Endothelial cell of umbilical vein (primary cell): ENCODE results near the gene C11orf68. TPM values are rescaled to one million over a fixed set of nuclear protein-coding genes. Genes with fewer than 3 reads are reported as not detected.

Experiments
- BruUV-seq: library from RNA; stranded (reverse); fragments of 400-500 nt; replicated peaks from 2 replicates; lab custom pipeline; 2021; lab: Mats Ljungman, UMichigan
- CTCF ChIA-PET: fragments of 300-600, 350-600 bp; sonication (Branson Sonifier 250); formaldehyde crosslinking; loops from one replicate; lab custom pipeline; 2021; ENCODE audit warnings: antibody characterized with exemption, inconsistent platforms; lab: Charles Lee
- POLR2A ChIA-PET: fragments of 300-600, 350-600 bp; sonication (Branson Sonifier 250); formaldehyde crosslinking; loops from one replicate; lab custom pipeline; 2021; ENCODE audit warnings: antibody characterized with exemption, inconsistent platforms; lab: Charles Lee
- DNase-seq: peaks from one replicate; pipeline ENCODE4 v3.0.0-alpha.2; 2011; ENCODE audit warnings: low read depth, low spot score
- FAIRE-seq: peaks from 2 replicates; lab custom pipeline; 2011; peaks lifted over from hg19 to GRCh38; lab: Jason Lieb, UNC
- H2AFZ ChIP-seq: 2 replicates; pipeline ENCODE4 v1.6.0; 2012; ENCODE audit warnings: low read depth, low read length, control low read depth, inconsistent platforms
- H3K27ac ChIP-seq: 2 replicates; pipeline ENCODE4 v1.5.1; 2011; ENCODE audit warnings: low read depth, mild to moderate bottlenecking, control low read depth, low read length, moderate library complexity; ENCODE audit not compliant: insufficient read depth
- H3K27me3 ChIP-seq, 2 experiments: 2 replicates each; pipeline versions ENCODE4 v1.6.0 to v1.6.1; 2011; ENCODE audit warnings: low read length in 2 of 2, mixed read lengths in 1 of 2; ENCODE audit not compliant: control insufficient read depth in 2 of 2, insufficient read depth in 2 of 2
- H3K36me3 ChIP-seq, 2 experiments: 2 replicates in 1 of 2; 3 replicates in 1 of 2; pipeline ENCODE4 v1.5.1; 2011; ENCODE audit warnings: low read length in 2 of 2, mild to moderate bottlenecking in 1 of 2, moderate library complexity in 1 of 2; ENCODE audit not compliant: control insufficient read depth in 2 of 2, insufficient read depth in 2 of 2; ENCODE audit errors: extremely low read depth in 1 of 2
- H3K4me1 ChIP-seq: 3 replicates; pipeline ENCODE4 v1.5.1; 2011; ENCODE audit warnings: mild to moderate bottlenecking, low read length; ENCODE audit not compliant: control insufficient read depth, insufficient read depth; ENCODE audit errors: extremely low read depth
- H3K4me2 ChIP-seq: 2 replicates; pipeline ENCODE4 v1.6.1; 2011; ENCODE audit warnings: low read length, control low read depth, mixed read lengths; ENCODE audit not compliant: insufficient read depth
- H3K4me3 ChIP-seq, 3 experiments: fragments of 200-600 bp in 1 of 3; sonication (generic), shearing (Covaris generic) in 1 of 3; replicated peaks in 1 of 3; 2 replicates each; pipeline ENCODE4 v1.5.1; 2011 to 2016; ENCODE audit warnings: control low read depth in 3 of 3, low read length in 3 of 3, mild to moderate bottlenecking in 2 of 3, inconsistent platforms in 1 of 3, low read depth in 1 of 3, moderate library complexity in 1 of 3; ENCODE audit not compliant: insufficient read depth in 1 of 3
- H3K79me2 ChIP-seq: 2 replicates; pipeline ENCODE4 v1.6.0; 2012; ENCODE audit warnings: low read length, inconsistent platforms; ENCODE audit not compliant: control insufficient read depth, insufficient read depth
- H3K9ac ChIP-seq: replicated peaks from 2 replicates; pipeline ENCODE3; 2011; ENCODE audit warnings: low read length, control low read depth; ENCODE audit not compliant: insufficient read depth; ENCODE audit errors: extremely low read depth
- H3K9me1 ChIP-seq: replicated peaks from 3 replicates; pipeline ENCODE4 v1.6.0; 2011; ENCODE audit warnings: mild to moderate bottlenecking, low read length; ENCODE audit not compliant: control insufficient read depth, insufficient read depth; ENCODE audit errors: extremely low read depth
- H3K9me3 ChIP-seq: replicated peaks from 2 replicates; pipeline ENCODE4 v1.5.1; 2012; ENCODE audit warnings: low read length, inconsistent platforms; ENCODE audit not compliant: control insufficient read depth, insufficient read depth
- H4K20me1 ChIP-seq: replicated peaks from 2 replicates; pipeline ENCODE3; 2011; ENCODE audit warnings: mild to moderate bottlenecking, low read length; ENCODE audit not compliant: control insufficient read depth, insufficient read depth; ENCODE audit errors: extremely low read depth
- EZH2 ChIP-seq: IDR thresholded peaks from 2 replicates; pipeline ENCODE4 v1.6.1; 2012; ENCODE audit warnings: borderline replicate concordance, low read depth, mild to moderate bottlenecking, moderate library complexity, low read length, inconsistent platforms; ENCODE audit not compliant: severe bottlenecking
- FOS ChIP-seq: IDR thresholded peaks from 2 replicates; pipeline ENCODE4 v1.6.1; 2011; ENCODE audit warnings: mild to moderate bottlenecking, low read length, moderate library complexity, borderline replicate concordance; ENCODE audit not compliant: insufficient read depth
- GATA2 ChIP-seq: IDR thresholded peaks from 2 replicates; pipeline ENCODE4 v1.7.0; 2011; ENCODE audit warnings: low read depth, mild to moderate bottlenecking, moderate library complexity, mixed read lengths, low read length; ENCODE audit not compliant: insufficient read length, insufficient read depth
- JUN ChIP-seq: IDR thresholded peaks from 2 replicates; pipeline ENCODE4 v1.6.1; 2011; ENCODE audit warnings: borderline replicate concordance, low read depth; ENCODE audit not compliant: insufficient read length, insufficient read depth
- MYC ChIP-seq: IDR thresholded peaks from one replicate; pipeline ENCODE4 v1.6.1; 2011; ENCODE audit warnings: mild to moderate bottlenecking, low read depth, low read length
- POLR2A ChIP-seq: IDR thresholded peaks from 2 replicates; pipeline ENCODE4 v1.6.1; 2012; ENCODE audit warnings: low read depth, mild to moderate bottlenecking, control low read depth, low read length
- POLR2AphosphoS5 ChIP-seq: IDR thresholded peaks from 2 replicates; pipeline ENCODE4 v1.6.1; 2012; ENCODE audit warnings: low read depth, mild to moderate bottlenecking, control low read depth, low read length, moderate library complexity; ENCODE audit not compliant: insufficient read depth
- dilution Hi-C: fragments of 300-500 bp; cut with MboI; formaldehyde crosslinking; loops from one replicate; pipeline ENCODE4 v1.15.0; 2019; ENCODE audit warnings: low sequenced_read_pairs; ENCODE audit not compliant: extremely low pct_ligation_motif_present
- intact Hi-C: fragments of 100-400 bp; cut with micrococcal nuclease; formaldehyde crosslinking; loops from one replicate; pipeline ENCODE4 v1.10.0; 2022
- polyA plus RNA-seq, 4 experiments: library from polyadenylated mRNA; depleted of rRNA in 3 of 4; stranded (reverse) in 3 of 4; unstranded in 1 of 4; fragments of >200 nt; gene quantifications; 2 replicates each; pipeline versions ENCODE4 v1.2.1 to v1.2.3, GENCODE V29; 2011 to 2012; ENCODE audit warnings: missing spikeins in 1 of 4
- total RNA-seq: library from RNA; stranded (reverse); gene quantifications from 2 replicates; pipeline ENCODE4 v1.2.3, GENCODE V29; 2021
- TF ChIP-seq, protein P1 (sequence below): IDR thresholded peaks from 2 replicates; pipeline ENCODE4 v1.6.1; 2011; ENCODE audit not compliant: insufficient read depth, insufficient read length
- TF ChIP-seq, protein P2 (sequence below), 2 donors: IDR thresholded peaks; 1 replicate in 1 of 2; 2 replicates in 1 of 2; pipeline ENCODE4 v1.5.1; 2011; ENCODE audit warnings: low read length in 2 of 2, mild to moderate bottlenecking in 2 of 2, moderate library complexity in 2 of 2, control low read depth in 1 of 2, inconsistent platforms in 1 of 2, low read depth in 1 of 2; ENCODE audit not compliant: insufficient read depth in 1 of 2; ENCODE audit errors: extremely low read depth in 1 of 2

C11orf68 gene
- total and polyA plus RNA-seq, 2 donors (not counting 3 experiments of a cell fraction or from before 2014, with no cell fraction given), result 35.6 to 66.5 TPM

DNA sequence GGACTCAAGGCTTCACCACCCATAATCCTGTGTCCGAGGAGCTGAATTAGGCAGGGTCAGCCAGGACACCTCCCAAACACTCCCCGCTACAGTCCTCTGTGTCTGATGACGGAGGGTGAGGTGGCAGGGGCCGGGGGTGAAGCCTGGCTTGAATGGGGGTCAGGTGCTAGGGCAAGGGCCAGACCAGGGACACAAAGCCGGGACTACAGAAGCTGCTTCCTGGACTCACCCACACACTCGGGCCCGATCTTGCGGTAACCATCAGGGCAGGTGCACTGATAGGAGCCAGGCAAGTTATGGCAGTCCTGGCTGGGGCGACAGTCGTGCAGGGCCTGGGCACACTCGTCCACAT is 48.6 kb downstream of the C11orf68 start:
- H3K27ac ChIP-seq, result no peak overlapping the region
- dilution Hi-C loops, result no loop called here

More for the DNA sequence above, 48.6 kb downstream of the C11orf68 start:
- Histone ChIP-seq H3K4me3 (no peak overlapping the region), H3K9ac (no peak overlapping the region), H3K4me1 (peaks cover 17% of the 10 kb centered on the region), H3K36me3 (peaks cover 1 to 28% of the 10 kb centered on the region in 2 experiments), H3K9me3 (no peaks in the 10 kb centered on the region), H3K27me3 (no peaks in the 10 kb centered on the region), H3K79me2 (peaks cover 2% of the 10 kb centered on the region), H3K9me1 (no peaks in the 10 kb centered on the region), H4K20me1 (no peaks in the 10 kb centered on the region), H2AFZ (no peak overlapping the region), H3K4me2 (no peak overlapping the region)
- BruUV-seq, result no TSS peak
- no peak for FAIRE-seq
- POLR2A ChIA-PET, result interaction anchor here (0.9 to 1.5 kb wide), 2 partner anchors 9 to 14 kb away, joined by 3 to 4 read pairs; no protein-coding TSS in a partner anchor
- CTCF ChIA-PET, result interaction anchor here (2.2 to 7.1 kb wide), 3 partner anchors 10 to 18 kb away, joined by 14 to 73 read pairs (median 16); partner anchors contain the start of genes CFL1, FIBP and MUS81
- no peak for DNase-seq
- intact Hi-C loops, result no loop called here
- TF ChIP-seq, protein P1, sequence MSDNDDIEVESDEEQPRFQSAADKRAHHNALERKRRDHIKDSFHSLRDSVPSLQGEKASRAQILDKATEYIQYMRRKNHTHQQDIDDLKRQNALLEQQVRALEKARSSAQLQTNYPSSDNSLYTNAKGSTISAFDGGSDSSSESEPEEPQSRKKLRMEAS, result no peak
- TF ChIP-seq, protein P2, sequence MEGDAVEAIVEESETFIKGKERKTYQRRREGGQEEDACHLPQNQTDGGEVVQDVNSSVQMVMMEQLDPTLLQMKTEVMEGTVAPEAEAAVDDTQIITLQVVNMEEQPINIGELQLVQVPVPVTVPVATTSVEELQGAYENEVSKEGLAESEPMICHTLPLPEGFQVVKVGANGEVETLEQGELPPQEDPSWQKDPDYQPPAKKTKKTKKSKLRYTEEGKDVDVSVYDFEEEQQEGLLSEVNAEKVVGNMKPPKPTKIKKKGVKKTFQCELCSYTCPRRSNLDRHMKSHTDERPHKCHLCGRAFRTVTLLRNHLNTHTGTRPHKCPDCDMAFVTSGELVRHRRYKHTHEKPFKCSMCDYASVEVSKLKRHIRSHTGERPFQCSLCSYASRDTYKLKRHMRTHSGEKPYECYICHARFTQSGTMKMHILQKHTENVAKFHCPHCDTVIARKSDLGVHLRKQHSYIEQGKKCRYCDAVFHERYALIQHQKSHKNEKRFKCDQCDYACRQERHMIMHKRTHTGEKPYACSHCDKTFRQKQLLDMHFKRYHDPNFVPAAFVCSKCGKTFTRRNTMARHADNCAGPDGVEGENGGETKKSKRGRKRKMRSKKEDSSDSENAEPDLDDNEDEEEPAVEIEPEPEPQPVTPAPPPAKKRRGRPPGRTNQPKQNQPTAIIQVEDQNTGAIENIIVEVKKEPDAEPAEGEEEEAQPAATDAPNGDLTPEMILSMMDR (IDR thresholded peaks at IDR 0.05; ENCODE audit: extremely low read depth in 1 of 2, insufficient read depth in 1 of 2, low read depth in 1 of 2, low read length in 2 of 2), result no peak
- TF ChIP-seq MYC (no peak), FOS (no peak), EZH2 (no peak), GATA2 (no peak), POLR2AphosphoS5 (no peak), JUN (no peak), POLR2A (no peak)
